ENCODE measurements around the gene PAIP2.
"Not testable (repeated sequence)": the region's sequence is repeated elsewhere in the genome, so short reads cannot be mapped to it uniquely, and the experiment has no call there.

- not testable (repeated sequence) for TF ChIP-seq CTCF, POLR2A, POLR2AphosphoS5, EP300 (IDR thresholded peaks at IDR 0.05)
Observed at GRCh38 chr5:139409116-139409515, 67.5 kb downstream of the PAIP2 start.
